WTC11 (cell line): Measurements from ENCODE around the gene ABHD12. TPM values are rescaled to one million over a fixed set of nuclear protein-coding genes. Genes with fewer than 3 reads are reported as not detected.

Source experiments
- ATAC-seq: fragments of 200-7000 bp; cut with Tn5 transposase; 2 replicates; pipeline ENCODE4 v1.10.0; 2021; ENCODE audit warnings: mild to moderate bottlenecking, moderate library complexity
- CTCF ChIA-PET: fragments of 300-600 bp; sonication (Branson Sonifier 250); formaldehyde crosslinking; loops from one replicate; lab custom pipeline; 2021; ENCODE audit warnings: antibody characterized with exemption; lab: Charles Lee
- POLR2A ChIA-PET: fragments of 350-600 bp; sonication (Branson Sonifier 250); formaldehyde crosslinking; loops from one replicate; lab custom pipeline; 2021; ENCODE audit warnings: antibody characterized with exemption; lab: Charles Lee
- DNase-seq: peaks from one replicate; pipeline ENCODE4 v3.0.0; 2021; ENCODE audit warnings: low spot score
- H3K27ac Mint-ChIP-seq: 2 replicates; pipeline ENCODE4 v1.8.0; 2021; ENCODE audit warnings: mixed read lengths
- H3K27me3 Mint-ChIP-seq: 2 replicates; pipeline ENCODE4 v1.8.0; 2021; ENCODE audit warnings: low read depth, mild to moderate bottlenecking, moderate library complexity, mixed read lengths
- H3K36me3 Mint-ChIP-seq: 2 replicates; pipeline ENCODE4 v1.8.0; 2021; ENCODE audit warnings: mixed read lengths
- H3K4me1 Mint-ChIP-seq: 2 replicates; pipeline ENCODE4 v1.8.0; 2022; ENCODE audit warnings: mixed read lengths
- H3K4me3 Mint-ChIP-seq: 2 replicates; pipeline ENCODE4 v1.8.0; 2021; ENCODE audit warnings: mild to moderate bottlenecking, moderate library complexity, mixed read lengths
- H3K9me3 Mint-ChIP-seq: 2 replicates; pipeline ENCODE4 v1.8.0; 2021; ENCODE audit warnings: mixed read lengths
- ATF6 ChIP-seq: sonication (generic); formaldehyde crosslinking; IDR thresholded peaks from 2 replicates; pipeline ENCODE4 v1.8.1; 2023; ENCODE audit warnings: mild to moderate bottlenecking, missing genetic modification reagents
- CREB1 ChIP-seq: sonication (generic); formaldehyde crosslinking; IDR thresholded peaks from 2 replicates; pipeline ENCODE4 v1.8.0; 2023; ENCODE audit warnings: mild to moderate bottlenecking, missing genetic modification reagents
- E2F5 ChIP-seq: sonication (generic); formaldehyde crosslinking; IDR thresholded peaks from 2 replicates; pipeline ENCODE4 v1.8.1; 2022; ENCODE audit warnings: mild to moderate bottlenecking, moderate library complexity, missing genetic modification reagents
- EMX1 ChIP-seq: fragments of 250-450 bp; sonication (Bioruptor Pico); IDR thresholded peaks from 2 replicates; pipeline ENCODE4 v1.8.0; 2021; ENCODE audit warnings: mild to moderate bottlenecking
- GTF2I ChIP-seq: fragments of 250-450 bp; sonication (Bioruptor Pico); conservative IDR thresholded peaks from 2 replicates; pipeline ENCODE4 v1.4.0; 2021; ENCODE audit warnings: mild to moderate bottlenecking
- HMGXB4 ChIP-seq: sonication (generic); formaldehyde crosslinking; IDR thresholded peaks from 2 replicates; pipeline ENCODE4 v1.8.1; 2023; ENCODE audit warnings: mild to moderate bottlenecking, moderate library complexity, missing genetic modification reagents
- IRF1 ChIP-seq: sonication (generic); formaldehyde crosslinking; IDR thresholded peaks from 2 replicates; pipeline ENCODE4 v1.8.0; 2023; ENCODE audit warnings: missing genetic modification reagents
- KAT7 ChIP-seq: sonication (generic); formaldehyde crosslinking; IDR thresholded peaks from 2 replicates; pipeline ENCODE4 v1.8.1; 2023; ENCODE audit warnings: missing genetic modification reagents, mild to moderate bottlenecking, borderline replicate concordance
- NFYB ChIP-seq: sonication (generic); formaldehyde crosslinking; conservative IDR thresholded peaks from 2 replicates; pipeline ENCODE4 v1.8.0; 2022; ENCODE audit warnings: low read depth, missing genetic modification reagents
- OVOL2 ChIP-seq: fragments of 250-450 bp; sonication (Bioruptor Pico); IDR thresholded peaks from 2 replicates; pipeline ENCODE4 v1.9.0; 2021; ENCODE audit warnings: mild to moderate bottlenecking, borderline replicate concordance
- PRDM15 ChIP-seq: sonication (generic); formaldehyde crosslinking; IDR thresholded peaks from 2 replicates; pipeline ENCODE4 v1.8.0; 2022; ENCODE audit warnings: missing genetic modification reagents
- PRRX2 ChIP-seq: fragments of 250-450 bp; sonication (Bioruptor Pico); IDR thresholded peaks from 2 replicates; pipeline ENCODE4 v1.8.0; 2021; ENCODE audit warnings: mild to moderate bottlenecking
- RELA ChIP-seq: sonication (generic); formaldehyde crosslinking; IDR thresholded peaks from 2 replicates; pipeline ENCODE4 v1.8.1; 2022; ENCODE audit warnings: missing genetic modification reagents, mild to moderate bottlenecking, borderline replicate concordance
- SOX15 ChIP-seq: fragments of 250-450 bp; sonication (Bioruptor Pico); IDR thresholded peaks from 2 replicates; pipeline ENCODE4 v1.9.0; 2021; ENCODE audit warnings: mild to moderate bottlenecking
- ZBTB21 ChIP-seq: sonication (generic); formaldehyde crosslinking; IDR thresholded peaks from 2 replicates; pipeline ENCODE4 v1.8.1; 2023; ENCODE audit warnings: mild to moderate bottlenecking, missing genetic modification reagents, borderline replicate concordance
- ZNF232 ChIP-seq: sonication (generic); formaldehyde crosslinking; IDR thresholded peaks from 2 replicates; pipeline ENCODE4 v1.8.0; 2022; ENCODE audit warnings: mild to moderate bottlenecking, missing genetic modification reagents
- total RNA-seq: library from RNA; stranded (reverse); gene quantifications from 3 replicates; pipeline ENCODE4 v1.2.3, GENCODE V29; 2021
- TF ChIP-seq, protein P1 (sequence below): sonication (generic); formaldehyde crosslinking; IDR thresholded peaks from 2 replicates; pipeline ENCODE4 v1.8.1; 2023; ENCODE audit warnings: mild to moderate bottlenecking, missing genetic modification reagents
- TF ChIP-seq, protein P2 (sequence below): sonication (generic); formaldehyde crosslinking; IDR thresholded peaks from 2 replicates; pipeline ENCODE4 v1.8.1; 2022; ENCODE audit warnings: low read depth, mild to moderate bottlenecking, moderate library complexity, missing genetic modification reagents, borderline replicate concordance

The ABHD12 gene
- total RNA-seq, 1 experiment from 2014 or later, result 63.1 TPM

GRCh38 chr20:25318471-25319240, 72.0 kb downstream of the ABHD12 start:
- H3K9me3 Mint-ChIP-seq, result no peaks in the 10 kb centered on the region
- no peak overlapping the region for H3K4me3 Mint-ChIP-seq
- TF ChIP-seq RELA (no peak), PRRX2 (CRISPR knock-in tag) (no peak), ZNF232 (no peak), NFYB (CRISPR knock-in tag) (no peak), E2F5 (CRISPR knock-in tag) (no peak), EMX1 (CRISPR knock-in tag) (no peak), OVOL2 (CRISPR knock-in tag) (no peak), SOX15 (CRISPR knock-in tag) (no peak), IRF1 (CRISPR knock-in tag) (no peak), HMGXB4 (CRISPR knock-in tag) (no peak), KAT7 (CRISPR knock-in tag) (no peak), CREB1 (CRISPR knock-in tag) (no peak), ATF6 (CRISPR knock-in tag) (no peak), GTF2I (CRISPR knock-in tag) (no peak), PRDM15 (CRISPR knock-in tag) (no peak), ZBTB21 (CRISPR knock-in tag) (no peak)
- TF ChIP-seq, protein P1, sequence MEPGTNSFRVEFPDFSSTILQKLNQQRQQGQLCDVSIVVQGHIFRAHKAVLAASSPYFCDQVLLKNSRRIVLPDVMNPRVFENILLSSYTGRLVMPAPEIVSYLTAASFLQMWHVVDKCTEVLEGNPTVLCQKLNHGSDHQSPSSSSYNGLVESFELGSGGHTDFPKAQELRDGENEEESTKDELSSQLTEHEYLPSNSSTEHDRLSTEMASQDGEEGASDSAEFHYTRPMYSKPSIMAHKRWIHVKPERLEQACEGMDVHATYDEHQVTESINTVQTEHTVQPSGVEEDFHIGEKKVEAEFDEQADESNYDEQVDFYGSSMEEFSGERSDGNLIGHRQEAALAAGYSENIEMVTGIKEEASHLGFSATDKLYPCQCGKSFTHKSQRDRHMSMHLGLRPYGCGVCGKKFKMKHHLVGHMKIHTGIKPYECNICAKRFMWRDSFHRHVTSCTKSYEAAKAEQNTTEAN (CRISPR knock-in tag), result no peak
- TF ChIP-seq, protein P2, sequence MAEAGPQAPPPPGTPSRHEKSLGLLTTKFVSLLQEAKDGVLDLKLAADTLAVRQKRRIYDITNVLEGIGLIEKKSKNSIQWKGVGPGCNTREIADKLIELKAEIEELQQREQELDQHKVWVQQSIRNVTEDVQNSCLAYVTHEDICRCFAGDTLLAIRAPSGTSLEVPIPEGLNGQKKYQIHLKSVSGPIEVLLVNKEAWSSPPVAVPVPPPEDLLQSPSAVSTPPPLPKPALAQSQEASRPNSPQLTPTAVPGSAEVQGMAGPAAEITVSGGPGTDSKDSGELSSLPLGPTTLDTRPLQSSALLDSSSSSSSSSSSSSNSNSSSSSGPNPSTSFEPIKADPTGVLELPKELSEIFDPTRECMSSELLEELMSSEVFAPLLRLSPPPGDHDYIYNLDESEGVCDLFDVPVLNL, result no peak
- ATAC-seq (no peak), DNase-seq (peak; percentile 3)
- ChIA-PET POLR2A (interaction anchor here (0.6 kb wide), 1 partner anchor 67 kb away, joined by 9 read pairs; no protein-coding TSS in a partner anchor), CTCF (interaction anchor here (0.8 to 1.3 kb wide), 2 partner anchors 18 to 80 kb away, joined by 3 to 7 read pairs; no protein-coding TSS in a partner anchor)
- no peaks in the 10 kb centered on the region for H3K27me3 Mint-ChIP-seq
- H3K36me3 Mint-ChIP-seq, result peaks cover 43% of the 10 kb centered on the region
- H3K4me1 Mint-ChIP-seq, result peaks cover 8% of the 10 kb centered on the region
- H3K27ac Mint-ChIP-seq, result no peak overlapping the region
